K562 (cell line): ENCODE data around the gene IBA57. TPM values are rescaled to one million over a fixed set of nuclear protein-coding genes. Genes with fewer than 3 reads are reported as not detected.

ENCODE experiments used
- ATAC-seq: fragments of 200-7000 bp; cut with Tn5 transposase; 3 replicates; pipeline ENCODE4 v1.9.1; 2020; ENCODE audit warnings: moderate library complexity
- BruUV-seq: library from RNA; stranded (reverse); fragments of 400-500 nt; replicated peaks from 2 replicates; lab custom pipeline; 2021; lab: Mats Ljungman, UMichigan
- CTCF ChIA-PET: fragments of 300-600 bp; formaldehyde crosslinking; extraction: SDS; loops from one replicate; lab custom pipeline; 2021; ENCODE audit warnings: low intra/inter-chr PET ratio; lab: Yijun Ruan, JAX
- POLR2A ChIA-PET: fragments of 300-600, 350-650 bp; sonication (Branson Sonifier 250); formaldehyde crosslinking; extraction: SDS; loops from one replicate; lab custom pipeline; 2021; ENCODE audit warnings: antibody characterized with exemption, inconsistent platforms; lab: Yijun Ruan, JAX
- DNase-seq, 4 experiments: peaks; one replicate each; pipeline versions ENCODE4 v3.0.0 to v3.0.0-alpha.2; 2011 to 2018; ENCODE audit warnings: low spot score in 3 of 4, mixed read lengths in 3 of 4; ENCODE audit errors: extremely low read depth in 1 of 4
- FAIRE-seq: peaks from 2 replicates; lab custom pipeline; 2011; peaks lifted over from hg19 to GRCh38; lab: Jason Lieb, UNC
- H2AFZ ChIP-seq: 2 replicates; pipeline ENCODE4 v1.6.0; 2011; ENCODE audit warnings: low read depth, low read length, control low read depth, inconsistent platforms
- H3K27ac ChIP-seq: fragments of 200-600 bp; 3 replicates; pipeline ENCODE4 v1.8.0; 2011; ENCODE audit warnings: low read depth, mild to moderate bottlenecking, control low read depth, inconsistent platforms, low read length, moderate library complexity, mixed read lengths; ENCODE audit errors: extremely low read depth
- H3K27me3 ChIP-seq, 2 experiments: fragments of 300-600 bp in 1 of 2; 2 replicates in 1 of 2; 3 replicates in 1 of 2; pipeline versions ENCODE4 v1.6.0 to v1.8.0; 2011; ENCODE audit warnings: inconsistent platforms in 2 of 2, low read length in 2 of 2, mild to moderate bottlenecking in 1 of 2, mixed read lengths in 1 of 2, moderate library complexity in 1 of 2; ENCODE audit not compliant: control insufficient read depth in 2 of 2, insufficient read depth in 2 of 2
- H3K36me3 ChIP-seq: fragments of 300-600 bp; 3 replicates; pipeline ENCODE4 v1.8.0; 2011; ENCODE audit warnings: mild to moderate bottlenecking, low read length, inconsistent platforms; ENCODE audit not compliant: control insufficient read depth, insufficient read depth
- H3K4me1 ChIP-seq, 2 experiments: fragments of 200-600 bp in 1 of 2; replicated peaks in 1 of 2; 2 replicates in 1 of 2; 3 replicates in 1 of 2; pipeline versions ENCODE4 v1.5.1 to v1.8.0; 2011; ENCODE audit warnings: inconsistent platforms in 2 of 2, low read length in 2 of 2, mild to moderate bottlenecking in 1 of 2, mixed read lengths in 1 of 2, moderate library complexity in 1 of 2; ENCODE audit not compliant: control insufficient read depth in 2 of 2, insufficient read depth in 2 of 2
- H3K4me2 ChIP-seq: 2 replicates; pipeline ENCODE4 v1.6.1; 2011; ENCODE audit warnings: low read length, control low read depth, inconsistent platforms, mixed read lengths; ENCODE audit not compliant: insufficient read depth
- H3K4me3 ChIP-seq: fragments of 200-600 bp; sonication (generic), shearing (Covaris generic); 2 replicates; pipeline ENCODE4 v1.5.1; 2016; ENCODE audit warnings: control low read depth, inconsistent platforms
- H3K79me2 ChIP-seq: fragments of 200-600 bp; 3 replicates; pipeline ENCODE4 v1.8.0; 2011; ENCODE audit warnings: low read length, inconsistent platforms; ENCODE audit not compliant: control insufficient read depth, insufficient read depth
- H3K9ac ChIP-seq, 2 experiments: 2 replicates each; pipeline versions ENCODE4 v1.6.0 to v1.6.1; 2011; ENCODE audit warnings: low read depth in 2 of 2, low read length in 2 of 2, control low read depth in 1 of 2, inconsistent platforms in 1 of 2, mild to moderate bottlenecking in 1 of 2, mixed read lengths in 1 of 2; ENCODE audit not compliant: insufficient read depth in 1 of 2
- H3K9me1 ChIP-seq: one replicate; pipeline ENCODE4 v1.6.0; 2011; ENCODE audit warnings: inconsistent platforms, mild to moderate bottlenecking, low read length, moderate library complexity; ENCODE audit not compliant: control insufficient read depth, insufficient read depth
- H3K9me3 ChIP-seq: replicated peaks from 2 replicates; pipeline ENCODE4 v1.5.1; 2011; ENCODE audit warnings: low read depth, low read length, inconsistent platforms; ENCODE audit not compliant: control insufficient read depth, insufficient read depth
- H4K20me1 ChIP-seq: replicated peaks from 2 replicates; pipeline ENCODE4 v1.6.1; 2011; ENCODE audit warnings: low read length, inconsistent platforms, mixed read lengths; ENCODE audit not compliant: control insufficient read depth, insufficient read depth
- ARNT ChIP-seq, 2 experiments: fragments of 450-650 bp; IDR thresholded peaks; 2 replicates each; pipeline ENCODE4 v1.6.1; 2016; ENCODE audit warnings: mild to moderate bottlenecking in 1 of 2
- C11orf30 ChIP-seq: fragments of 450-650 bp; IDR thresholded peaks from 2 replicates; pipeline ENCODE4 v1.6.1; 2016; ENCODE audit warnings: low read depth, mild to moderate bottlenecking
- CBX3 ChIP-seq, 2 experiments: IDR thresholded peaks; 1 replicate in 1 of 2; 2 replicates in 1 of 2; pipeline ENCODE4 v1.6.1; 2012; ENCODE audit warnings: inconsistent platforms in 2 of 2, low read length in 2 of 2, borderline replicate concordance in 1 of 2, control low read depth in 1 of 2
- CBX5 ChIP-seq: IDR thresholded peaks from 2 replicates; pipeline ENCODE4 v1.6.1; 2014; ENCODE audit warnings: low read depth, borderline replicate concordance
- CC2D1A ChIP-seq: fragments of 450-650 bp; IDR thresholded peaks from 2 replicates; pipeline ENCODE4 v1.6.1; 2017; ENCODE audit warnings: mild to moderate bottlenecking
- CTBP1 ChIP-seq: fragments of 450-650 bp; IDR thresholded peaks from 2 replicates; pipeline ENCODE4 v1.6.1; 2016; ENCODE audit warnings: borderline replicate concordance
- FOXM1 ChIP-seq, 2 experiments: fragments of 450-650 bp in 1 of 2; sonication (generic) in 1 of 2; formaldehyde crosslinking in 1 of 2; IDR thresholded peaks; 2 replicates each; pipeline versions ENCODE4 v1.6.1 to v1.9.0; 2017 to 2022; ENCODE audit warnings: low read depth in 2 of 2, mild to moderate bottlenecking in 2 of 2, missing genetic modification reagents in 1 of 2, moderate library complexity in 1 of 2
- HLTF ChIP-seq: fragments of 450-650 bp; IDR thresholded peaks from 2 replicates; pipeline ENCODE4 v1.6.1; 2016
- JUND ChIP-seq, 2 experiments: IDR thresholded peaks; 2 replicates in 1 of 2; 3 replicates in 1 of 2; pipeline ENCODE4 v1.6.1; 2011; ENCODE audit warnings: borderline replicate concordance in 2 of 2, low read depth in 2 of 2, low read length in 2 of 2, improper control_type of control experiment in 1 of 2, missing biosample characterization in 1 of 2, missing genetic modification characterization in 1 of 2, missing genetic modification reagents in 1 of 2
- L3MBTL2 ChIP-seq: fragments of 450-650 bp; IDR thresholded peaks from 2 replicates; pipeline ENCODE4 v1.6.1; 2016; ENCODE audit warnings: mild to moderate bottlenecking, moderate library complexity
- POLR2AphosphoS5 ChIP-seq: IDR thresholded peaks from 2 replicates; pipeline ENCODE4 v1.6.1; 2011; ENCODE audit warnings: mild to moderate bottlenecking, low read depth, low read length, moderate library complexity; ENCODE audit not compliant: control insufficient read depth, insufficient read depth
- SOX6 ChIP-seq: fragments of 450-650 bp; IDR thresholded peaks from 2 replicates; pipeline ENCODE4 v1.6.1; 2014; ENCODE audit warnings: mild to moderate bottlenecking
- STAT5A ChIP-seq: IDR thresholded peaks from 2 replicates; pipeline ENCODE4 v1.6.1; 2012; ENCODE audit warnings: low read length, inconsistent platforms, borderline replicate concordance
- XRCC3 ChIP-seq: fragments of 450-650 bp; IDR thresholded peaks from 2 replicates; pipeline ENCODE4 v1.6.1; 2017; ENCODE audit warnings: mild to moderate bottlenecking, moderate library complexity
- ZEB2 ChIP-seq: fragments of 450-650 bp; IDR thresholded peaks from 2 replicates; pipeline ENCODE4 v1.6.1; 2016
- WGBS: fragments of 100-300 bp; shearing (Covaris generic); methylation state at CpG from one replicate; pipeline ENCODE4 v1.1.6; 2016; ENCODE audit warnings: low coverage, mixed read lengths; ENCODE audit not compliant: insufficient coverage; ENCODE audit errors: missing lambda C conversion rate; 5-methylcytosine and 5-hydroxymethylcytosine counted together
- in situ Hi-C: fragments of 300-500 bp; cut with MboI; formaldehyde crosslinking; loops from 4 replicates; pipeline ENCODE4 v1.15.0; 2018; ENCODE audit warnings: inconsistent platforms, mixed read lengths
- intact Hi-C: fragments of 100-400 bp; cut with micrococcal nuclease; formaldehyde crosslinking; loops from 2 replicates; pipeline ENCODE4 v1.14.2; 2022
- polyA plus RNA-seq, 8 experiments: library from polyadenylated mRNA; depleted of rRNA in 4 of 8; stranded (reverse) in 5 of 8; unstranded in 3 of 8; fragments of >200 nt; fragmentation: Nextera tagmentation in 2 of 8; fragmentation: Illumina TruSeq in 1 of 8; extraction: Ambion mirVana in 2 of 8; extraction: Trizol in 1 of 8; gene quantifications; 2 replicates each; pipeline versions ENCODE4 v1.2.1 to v1.2.3, GENCODE V29; 2011 to 2014; ENCODE audit warnings: inconsistent platforms in 1 of 8, missing spikeins in 1 of 8
- total RNA-seq, 7 experiments: library from RNA; depleted of rRNA in 6 of 7; stranded (reverse); fragments of >200 nt in 6 of 7; fragmentation: Illumina TruSeq in 2 of 7; extraction: Trizol in 2 of 7; gene quantifications; 2 replicates each; pipeline versions ENCODE4 v1.2.1 to v1.2.3, GENCODE V29; 2011 to 2021; ENCODE audit warnings: low replicate concordance in 1 of 7
- TF ChIP-seq, protein P1 (sequence below), 2 experiments: fragments of 450-650 bp in 1 of 2; sonication (generic) in 1 of 2; formaldehyde crosslinking in 1 of 2; IDR thresholded peaks in 1 of 2; conservative IDR thresholded peaks in 1 of 2; 2 replicates each; pipeline versions ENCODE4 v1.6.1 to v1.8.1; 2016 to 2023; ENCODE audit warnings: mild to moderate bottlenecking in 2 of 2, moderate library complexity in 2 of 2, inconsistent platforms in 1 of 2, missing genetic modification reagents in 1 of 2
- TF ChIP-seq, protein P2 (sequence below), 2 experiments: fragments of 450-650 bp; conservative IDR thresholded peaks; 2 replicates each; pipeline ENCODE4 v1.6.1; 2017; ENCODE audit warnings: mild to moderate bottlenecking in 2 of 2, moderate library complexity in 2 of 2

Gene IBA57
- total and polyA plus RNA-seq, 9 of the 15 experiments (the other 6 are each of a cell fraction or from before 2014, with no cell fraction given), result 0.77 to 15.5 (median 2.7) TPM

DNA sequence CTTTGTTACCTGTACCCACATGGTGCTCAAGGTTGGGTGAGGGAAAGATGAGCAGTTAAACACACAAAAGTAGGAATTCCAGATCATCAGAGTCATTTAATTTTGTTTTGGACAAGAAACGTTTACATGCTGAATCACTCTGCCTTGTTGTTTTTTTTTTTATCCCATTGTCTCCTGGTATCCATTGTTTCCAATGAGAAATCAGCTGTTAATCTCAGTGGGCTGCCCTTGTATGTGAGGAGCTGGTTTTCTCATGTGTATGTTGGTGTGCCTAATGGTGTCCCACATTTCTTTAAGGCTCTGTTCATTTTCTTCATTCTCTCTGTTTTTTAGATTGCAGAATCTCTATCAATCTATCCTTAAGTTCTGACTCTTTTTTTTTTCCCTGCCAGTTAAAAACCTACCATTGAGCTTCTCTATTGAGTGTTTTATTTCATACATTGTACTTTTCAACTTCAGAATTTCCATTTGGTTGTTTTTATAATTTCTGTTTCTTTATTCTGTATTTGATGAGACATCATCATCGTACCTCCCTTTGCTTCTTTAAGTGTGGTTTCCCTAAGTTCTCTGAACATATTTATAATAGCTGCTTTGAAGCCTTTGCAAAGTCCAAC lies 33.5 kb downstream of the IBA57 start:
- FAIRE-seq (no peak), ATAC-seq (no peak; the same call in 2 of the 3 replicates), DNase-seq (peak; percentile 29 to 68 (median 52))
- H3K9ac ChIP-seq, result no peak overlapping the region
- H2AFZ ChIP-seq, result no peak overlapping the region
- H3K27me3 ChIP-seq, result peaks cover 6 to 10% of the 10 kb centered on the region in 2 experiments; a peak in 3 of 5 replicates
- in situ Hi-C loops (no loop called here), intact Hi-C loops (no loop called here)
- H3K9me1 ChIP-seq, result no peaks in the 10 kb centered on the region
- H3K36me3 ChIP-seq, result no peaks in the 10 kb centered on the region
- no peak overlapping the region for H3K27ac ChIP-seq
- H3K4me2 ChIP-seq, result no peak overlapping the region
- no peaks in the 10 kb centered on the region for H3K79me2 ChIP-seq
- no peaks in the 10 kb centered on the region for H4K20me1 ChIP-seq
- 0% methylated on average over 2 of the region's 2 CpGs for WGBS
- POLR2A ChIA-PET, result interaction anchor here (0.6 to 0.8 kb wide), 2 partner anchors 28 to 47 kb away, joined by 3 read pairs; no protein-coding TSS in a partner anchor
- H3K9me3 ChIP-seq, result peaks cover 9% of the 10 kb centered on the region
- H3K4me1 ChIP-seq, result peaks cover 0 to 4% of the 10 kb centered on the region in 2 experiments; a peak in 2 of 5 replicates
- BruUV-seq, result no TSS peak
- CTCF ChIA-PET, result no interaction called here
- no peak overlapping the region for H3K4me3 ChIP-seq
- no peak for TF ChIP-seq CC2D1A
- TF ChIP-seq POLR2AphosphoS5, result no peak
- peak; percentile 15; the same call in 1 of the 2 replicates for TF ChIP-seq STAT5A
- TF ChIP-seq, protein P1, sequence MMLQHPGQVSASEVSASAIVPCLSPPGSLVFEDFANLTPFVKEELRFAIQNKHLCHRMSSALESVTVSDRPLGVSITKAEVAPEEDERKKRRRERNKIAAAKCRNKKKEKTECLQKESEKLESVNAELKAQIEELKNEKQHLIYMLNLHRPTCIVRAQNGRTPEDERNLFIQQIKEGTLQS (IDR thresholded peaks at IDR 0.05), result no peak
- TF ChIP-seq, protein P1 (CRISPR knock-in tag; conservative IDR thresholded peaks at IDR 0.05), result peak; percentile 55; the same call in 1 of the 2 replicates
- TF ChIP-seq CTBP1, result no peak
- no peak for TF ChIP-seq L3MBTL2
- TF ChIP-seq ZEB2, result peak; percentile 94
- peak; percentile 74 to 87 for TF ChIP-seq ARNT (IDR thresholded peaks at IDR 0.05)
- peak; percentile 99 for TF ChIP-seq CBX5
- peak; percentile 86; the same call in 1 of the 2 replicates for TF ChIP-seq HLTF
- TF ChIP-seq CBX3 (IDR thresholded peaks at IDR 0.05; ENCODE audit: borderline replicate concordance in 1 of 2, low read length in 2 of 2), result peak in 1 of 2 experiments; percentile 100; a peak in 2 of 3 replicates
- TF ChIP-seq FOXM1 (IDR thresholded peaks at IDR 0.05; ENCODE audit: low read depth), result 0 out of 2 replicates have a peak, but pooled peaks have one; percentile 35
- TF ChIP-seq FOXM1 (CRISPR knock-in tag; IDR thresholded peaks at IDR 0.05; ENCODE audit: low read depth), result no peak
- TF ChIP-seq, protein P2, sequence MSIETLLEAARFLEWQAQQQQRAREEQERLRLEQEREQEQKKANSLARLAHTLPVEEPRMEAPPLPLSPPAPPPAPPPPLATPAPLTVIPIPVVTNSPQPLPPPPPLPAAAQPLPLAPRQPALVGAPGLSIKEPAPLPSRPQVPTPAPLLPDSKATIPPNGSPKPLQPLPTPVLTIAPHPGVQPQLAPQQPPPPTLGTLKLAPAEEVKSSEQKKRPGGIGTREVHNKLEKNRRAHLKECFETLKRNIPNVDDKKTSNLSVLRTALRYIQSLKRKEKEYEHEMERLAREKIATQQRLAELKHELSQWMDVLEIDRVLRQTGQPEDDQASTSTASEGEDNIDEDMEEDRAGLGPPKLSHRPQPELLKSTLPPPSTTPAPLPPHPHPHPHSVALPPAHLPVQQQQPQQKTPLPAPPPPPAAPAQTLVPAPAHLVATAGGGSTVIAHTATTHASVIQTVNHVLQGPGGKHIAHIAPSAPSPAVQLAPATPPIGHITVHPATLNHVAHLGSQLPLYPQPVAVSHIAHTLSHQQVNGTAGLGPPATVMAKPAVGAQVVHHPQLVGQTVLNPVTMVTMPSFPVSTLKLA (conservative IDR thresholded peaks at IDR 0.05), result 0 out of 4 replicates have a peak, but pooled peaks have one; percentile 9 to 13
- TF ChIP-seq XRCC3, result peak; percentile 96
- no peak for TF ChIP-seq JUND (IDR thresholded peaks at IDR 0.05; ENCODE audit: borderline replicate concordance, low read depth, low read length)
- peak; percentile 13; the same call in 1 of the 3 replicates for TF ChIP-seq JUND (tag; IDR thresholded peaks at IDR 0.05; ENCODE audit: borderline replicate concordance, low read depth, low read length)
- peak; percentile 64 for TF ChIP-seq C11orf30
- TF ChIP-seq SOX6, result 0 out of 2 replicates have a peak, but pooled peaks have one; percentile 31
